Lower leg skin (tissue), 4 donors: ENCODE data around the gene NDUFAF3. TPM values are rescaled to one million over a fixed set of nuclear protein-coding genes. Genes with fewer than 3 reads are reported as not detected.
A peak's percentile ranks its signal among the peaks of the same experiment; 100 is the strongest.

ENCODE experiments used
- DNase-seq, 2 donors: peaks; one replicate each; pipeline ENCODE4 v3.0.0-alpha.2; 2019; ENCODE audit warnings: low spot score in 2 of 2
- H3K4me3 ChIP-seq: fragments of 200-600 bp; sonication (generic); 2 replicates; pipeline ENCODE4 v1.5.1; 2017; ENCODE audit warnings: mild to moderate bottlenecking, low read depth; ENCODE audit not compliant: poor library complexity, severe bottlenecking
- CTCF ChIP-seq, 3 donors: fragments of 450-650 bp; IDR thresholded peaks; one replicate each; pipeline ENCODE4 v1.5.1; 2016; ENCODE audit warnings: antibody characterized with exemption in 3 of 3, mild to moderate bottlenecking in 3 of 3, moderate library complexity in 2 of 3
- POLR2A ChIP-seq, 2 donors: fragments of 450-650 bp; IDR thresholded peaks; one replicate each; pipeline ENCODE4 v1.6.1; 2016 to 2017; ENCODE audit warnings: antibody characterized with exemption in 2 of 2, mild to moderate bottlenecking in 1 of 2, moderate library complexity in 1 of 2
- WGBS, 2 donors: methylation state at CpG; one replicate each; pipeline ENCODE4 v1.1.5; 2018; 5-methylcytosine and 5-hydroxymethylcytosine counted together
- intact Hi-C: fragments of 100-400 bp; cut with DNase I; formaldehyde crosslinking; loops from one replicate; pipeline ENCODE4 v1.15.0; 2023; ENCODE audit warnings: low total_unique reads
- total RNA-seq, 4 donors: library from RNA; depleted of rRNA; stranded (reverse); fragments of >200 nt; gene quantifications; one replicate each; pipeline ENCODE4 v1.1.0, GENCODE V29; 2016

Gene NDUFAF3
- total RNA-seq, 4 donors from 2014 or later: 24.2 to 85.9 (median 65.0) TPM

- no peak overlapping the region for H3K4me3 ChIP-seq
- no peak for DNase-seq
- WGBS, 2 donors: 83 to 93% methylated on average over 5 of the region's 5 CpGs
- intact Hi-C loops: loop anchor here (10.0 kb wide), 2 partner anchors 182 to 472 kb away; partner anchors contain the start of gene CCDC71
- TF ChIP-seq CTCF (IDR thresholded peaks at IDR 0.05) (no peak), POLR2A (IDR thresholded peaks at IDR 0.05) (no peak)
These were observed 39.2 kb upstream of the NDUFAF3 start for GRCh38 chr3:48982686-48983085.

- WGBS, 2 donors: 92 to 96% methylated on average over 4 of the region's 4 CpGs
- TF ChIP-seq POLR2A (IDR thresholded peaks at IDR 0.05): no peak
- no peak for TF ChIP-seq CTCF (IDR thresholded peaks at IDR 0.05)
- no peak overlapping the region for H3K4me3 ChIP-seq
- intact Hi-C loops: loop anchor here (10.0 kb wide), 2 partner anchors 182 to 472 kb away; partner anchors contain the start of gene CCDC71
- no peak for DNase-seq
These were observed 38.8 kb upstream of the NDUFAF3 start for GRCh38 chr3:48983096-48983495.

GRCh38 chr3:48984663-48985062 is 37.3 kb upstream of the NDUFAF3 start:
- H3K4me3 ChIP-seq: no peak overlapping the region
- TF ChIP-seq POLR2A (IDR thresholded peaks at IDR 0.05): no peak
- TF ChIP-seq CTCF (IDR thresholded peaks at IDR 0.05): no peak
- DNase-seq: no peak
- intact Hi-C loops: loop anchor here (10.0 kb wide), 2 partner anchors 180 to 470 kb away; partner anchors contain the start of gene CCDC71

- no peak overlapping the region for H3K4me3 ChIP-seq
- intact Hi-C loops: loop anchor here (10.0 kb wide), 2 partner anchors 179 to 469 kb away; partner anchors contain the start of gene CCDC71
- DNase-seq: no peak
- TF ChIP-seq POLR2A (IDR thresholded peaks at IDR 0.05) (no peak), CTCF (IDR thresholded peaks at IDR 0.05) (no peak)
- WGBS, 2 donors: 87 to 89% methylated on average over 7 of the region's 7 CpGs
These were observed 36.0 kb upstream of the NDUFAF3 start for GRCh38 chr3:48985831-48986376.

- peak overlapping the region; percentile 61 for H3K4me3 ChIP-seq
- WGBS, 2 donors: 5 to 9% methylated on average over 21 of the region's 21 CpGs
- TF ChIP-seq POLR2A (IDR thresholded peaks at IDR 0.05) (no peak), CTCF (IDR thresholded peaks at IDR 0.05) (no peak)
- DNase-seq: no peak
- intact Hi-C loops: loop anchor here (10.0 kb wide), 2 partner anchors 176 to 466 kb away; partner anchors contain the start of gene CCDC71
These were observed 32.7 kb upstream of the NDUFAF3 start for GRCh38 chr3:48989126-48989795.
